Measurements from ENCODE around the gene COQ8A.

DNA sequence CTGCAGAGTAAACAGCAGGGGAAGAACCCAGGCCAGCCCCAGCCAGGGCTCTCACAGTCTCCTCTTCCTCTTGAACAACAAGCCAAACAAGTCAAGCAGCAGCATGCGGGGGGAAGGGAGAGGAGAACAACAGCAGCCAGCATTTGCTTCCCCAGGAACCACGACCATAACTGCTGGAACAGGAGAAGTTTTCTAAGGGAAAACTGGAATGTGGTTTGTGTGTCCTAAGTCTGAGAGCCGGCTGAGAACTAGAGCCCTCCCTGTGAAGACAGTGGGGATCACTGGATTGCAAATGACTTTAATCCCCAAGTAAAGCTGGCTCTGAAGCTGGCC, 48.2 kb downstream of the COQ8A start:
- no peak for TF ChIP-seq CTCF (IDR thresholded peaks at IDR 0.05)
- no peak for TF ChIP-seq POLR2A (IDR thresholded peaks at IDR 0.05)

Data from lower leg skin (tissue), 3 donors.